NB4 (cell line): ENCODE results near the gene SHISAL1.

Source experiments
- DNase-seq: peaks from one replicate; pipeline ENCODE4 v3.0.0; 2010; ENCODE audit warnings: low read depth
- H3K4me3 ChIP-seq: one replicate; pipeline ENCODE4 v1.5.1; 2011; ENCODE audit warnings: mild to moderate bottlenecking, low read depth, low read length, moderate library complexity
- MYC ChIP-seq: IDR thresholded peaks from 2 replicates; pipeline ENCODE4 v1.6.1; 2011; ENCODE audit warnings: low read depth, low read length
- POLR2A ChIP-seq: IDR thresholded peaks from 2 replicates; pipeline ENCODE4 v1.6.1; 2011; ENCODE audit warnings: mild to moderate bottlenecking; ENCODE audit not compliant: insufficient read length; ENCODE audit errors: extremely low read depth
- TF ChIP-seq, protein P1 (sequence below): IDR thresholded peaks from one replicate; pipeline ENCODE4 v1.5.1; 2012; ENCODE audit warnings: low read depth, low read length
- TF ChIP-seq, protein P2 (sequence below): IDR thresholded peaks from 2 replicates; pipeline ENCODE4 v1.6.1; 2011; ENCODE audit warnings: low read depth, low read length

SHISAL1 gene

DNA sequence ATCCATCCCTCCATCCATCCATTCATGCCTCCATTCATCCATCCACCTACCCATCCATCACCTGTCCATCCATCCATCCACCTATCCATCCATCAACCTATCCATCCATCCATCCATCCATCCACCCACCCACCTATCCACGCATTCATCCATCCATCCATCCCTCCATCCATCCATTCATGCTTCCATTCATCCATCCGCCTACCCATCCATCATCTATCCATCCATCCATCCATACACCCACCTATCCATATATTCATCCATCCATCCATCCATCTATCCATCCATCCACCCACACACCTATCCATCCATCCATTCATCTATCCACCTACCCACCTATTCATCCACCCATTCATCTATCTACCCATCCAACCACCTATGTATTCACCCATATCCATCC, 118.2 kb downstream of the SHISAL1 start:
- no peak for DNase-seq
- TF ChIP-seq MYC, result no peak
- TF ChIP-seq, protein P1, sequence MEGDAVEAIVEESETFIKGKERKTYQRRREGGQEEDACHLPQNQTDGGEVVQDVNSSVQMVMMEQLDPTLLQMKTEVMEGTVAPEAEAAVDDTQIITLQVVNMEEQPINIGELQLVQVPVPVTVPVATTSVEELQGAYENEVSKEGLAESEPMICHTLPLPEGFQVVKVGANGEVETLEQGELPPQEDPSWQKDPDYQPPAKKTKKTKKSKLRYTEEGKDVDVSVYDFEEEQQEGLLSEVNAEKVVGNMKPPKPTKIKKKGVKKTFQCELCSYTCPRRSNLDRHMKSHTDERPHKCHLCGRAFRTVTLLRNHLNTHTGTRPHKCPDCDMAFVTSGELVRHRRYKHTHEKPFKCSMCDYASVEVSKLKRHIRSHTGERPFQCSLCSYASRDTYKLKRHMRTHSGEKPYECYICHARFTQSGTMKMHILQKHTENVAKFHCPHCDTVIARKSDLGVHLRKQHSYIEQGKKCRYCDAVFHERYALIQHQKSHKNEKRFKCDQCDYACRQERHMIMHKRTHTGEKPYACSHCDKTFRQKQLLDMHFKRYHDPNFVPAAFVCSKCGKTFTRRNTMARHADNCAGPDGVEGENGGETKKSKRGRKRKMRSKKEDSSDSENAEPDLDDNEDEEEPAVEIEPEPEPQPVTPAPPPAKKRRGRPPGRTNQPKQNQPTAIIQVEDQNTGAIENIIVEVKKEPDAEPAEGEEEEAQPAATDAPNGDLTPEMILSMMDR, result no peak
- TF ChIP-seq POLR2A, result no peak
- TF ChIP-seq, protein P2, sequence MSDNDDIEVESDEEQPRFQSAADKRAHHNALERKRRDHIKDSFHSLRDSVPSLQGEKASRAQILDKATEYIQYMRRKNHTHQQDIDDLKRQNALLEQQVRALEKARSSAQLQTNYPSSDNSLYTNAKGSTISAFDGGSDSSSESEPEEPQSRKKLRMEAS, result no peak
- no peak overlapping the region for H3K4me3 ChIP-seq
